HT-29 (cell line): ENCODE data around the gene BNIP1. TPM values are rescaled to one million over a fixed set of nuclear protein-coding genes. Genes with fewer than 3 reads are reported as not detected.
"Not testable (repeated sequence)": the region's sequence is repeated elsewhere in the genome, so short reads cannot be mapped to it uniquely, and the experiment has no call there.

Experiments
- DNase-seq: peaks from one replicate; pipeline ENCODE4 v3.0.0-alpha.2; 2015; ENCODE audit warnings: low spot score
- total RNA-seq: library from RNA; depleted of rRNA; stranded (reverse); fragments of >200 nt; shearing (Covaris generic); gene quantifications from 2 replicates; pipeline ENCODE4 v1.2.3, GENCODE V29; 2014; rRNA removed

The BNIP1 gene, protein sequence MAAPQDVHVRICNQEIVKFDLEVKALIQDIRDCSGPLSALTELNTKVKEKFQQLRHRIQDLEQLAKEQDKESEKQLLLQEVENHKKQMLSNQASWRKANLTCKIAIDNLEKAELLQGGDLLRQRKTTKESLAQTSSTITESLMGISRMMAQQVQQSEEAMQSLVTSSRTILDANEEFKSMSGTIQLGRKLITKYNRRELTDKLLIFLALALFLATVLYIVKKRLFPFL
- 10.0 and 14.9 TPM in 2 replicates for total RNA-seq

DNA sequence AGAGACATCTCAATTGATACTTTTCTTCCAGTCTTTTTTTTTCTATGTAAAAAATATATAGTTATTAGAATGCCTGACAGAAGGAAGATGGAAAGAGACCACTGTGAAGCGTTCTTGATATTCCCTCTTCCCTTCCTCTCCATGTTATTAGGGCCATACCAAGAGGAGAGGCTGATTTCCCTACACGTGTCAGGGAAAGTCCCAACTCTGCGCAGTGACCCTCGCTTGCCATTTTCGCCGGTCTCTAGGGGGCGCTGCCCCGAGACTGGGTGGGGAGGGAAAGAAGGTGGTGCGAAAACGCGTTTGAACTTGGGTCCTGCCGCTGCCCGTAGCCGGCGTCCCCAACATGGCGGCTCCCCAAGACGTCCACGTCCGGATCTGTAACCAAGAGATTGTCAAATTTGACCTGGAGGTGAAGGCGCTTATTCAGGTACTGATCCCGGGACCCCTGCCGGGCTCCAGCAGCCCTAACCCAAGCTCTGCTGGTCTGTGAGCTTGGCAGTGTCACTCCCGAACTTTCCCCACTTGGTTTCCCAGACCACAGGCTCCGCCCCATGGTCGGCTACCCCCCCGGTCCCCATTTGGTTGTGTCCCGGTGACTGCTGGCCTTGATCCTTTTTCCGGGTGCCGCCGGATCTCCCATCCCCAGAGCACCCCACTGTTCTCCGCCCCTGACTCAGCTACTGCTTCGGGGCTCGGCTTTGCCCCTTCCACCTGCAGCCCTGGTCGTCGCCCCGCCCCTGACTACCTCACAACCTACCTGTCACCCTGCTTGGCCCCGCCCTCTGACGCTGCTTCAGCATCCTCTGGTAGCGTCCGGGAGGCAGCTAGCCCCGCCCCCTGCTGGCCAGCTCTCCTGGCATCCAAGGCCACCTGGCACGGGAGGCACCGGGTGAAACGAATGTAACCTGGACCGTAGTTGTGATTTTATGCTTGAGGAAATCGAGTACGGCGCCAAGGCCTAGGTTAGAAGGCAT is at the start of gene BNIP1:
BNIP1 (plus strand) TSS at position 332 of the 977 bp plus-strand sequence; CDS start at position 347, 15 bp downstream.
- DNase-seq: peak; percentile 98

- DNase-seq: no peak
Measured at GRCh38 chr5:173098787-173099186, 45.5 kb upstream of the BNIP1 start.

GRCh38 chr5:173099461-173099860 is 44.9 kb upstream of the BNIP1 start:
- no peak for DNase-seq

GRCh38 chr5:173101245-173101644 is 43.1 kb upstream of the BNIP1 start:
- no peak for DNase-seq

DNA sequence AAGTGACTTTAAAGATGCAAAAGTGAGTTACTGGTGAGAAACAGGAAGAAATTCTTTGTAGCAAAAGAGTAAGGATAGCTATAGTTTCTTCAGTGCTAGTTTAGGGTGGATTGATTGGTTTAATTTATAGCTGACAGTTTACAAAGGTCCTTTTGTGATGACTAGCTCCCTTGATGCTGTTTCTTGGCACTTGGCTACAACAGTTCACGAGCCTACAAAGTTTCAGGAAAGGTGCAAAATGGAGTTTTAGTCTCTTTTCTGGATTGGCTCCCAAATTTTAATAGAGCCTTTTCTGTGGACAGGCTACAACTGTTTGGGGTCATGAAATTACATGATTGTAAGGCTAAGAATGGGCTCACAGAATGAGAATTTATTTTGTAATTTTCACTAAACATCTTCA is 40.9 kb upstream of the BNIP1 start:
- DNase-seq: no peak

DNA sequence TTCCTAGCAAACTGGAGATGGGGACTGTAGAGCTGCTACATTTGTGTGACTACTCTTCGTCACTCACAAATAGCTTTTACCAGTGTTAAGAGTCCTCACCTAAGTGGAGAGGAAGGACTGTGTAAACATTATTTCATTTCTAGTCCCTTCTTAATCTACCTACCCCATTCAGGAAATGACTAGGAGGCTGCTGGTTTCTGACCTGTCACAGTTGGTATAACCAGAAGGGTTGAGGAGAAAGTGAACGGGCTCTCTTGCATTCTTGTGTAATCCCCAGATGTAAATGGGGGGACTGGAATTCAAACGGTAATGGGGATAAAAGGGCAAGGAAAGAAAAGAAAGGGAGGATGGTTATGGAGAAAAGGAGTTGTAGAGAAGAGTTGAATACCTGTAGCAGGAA is 35.4 kb upstream of the BNIP1 start:
- no peak for DNase-seq

DNA sequence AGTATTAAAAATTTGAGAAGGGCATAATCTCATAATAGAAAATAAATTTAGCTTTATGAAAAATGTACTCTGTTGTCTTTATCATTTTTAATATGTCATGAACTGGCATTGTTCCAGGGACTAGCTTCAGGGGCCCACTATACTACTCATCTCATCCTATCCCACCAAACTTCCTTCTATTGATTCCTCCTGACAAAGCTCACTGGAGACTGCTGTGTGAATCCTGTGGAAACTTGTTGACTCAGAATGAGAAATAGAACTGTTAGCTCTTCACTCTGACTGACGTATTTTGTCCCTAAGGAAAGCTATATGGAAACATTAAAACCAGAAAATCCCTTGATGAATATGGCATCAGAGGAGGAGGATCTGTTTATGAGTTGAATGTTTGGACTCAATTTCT is 29.8 kb upstream of the BNIP1 start:
- no peak for DNase-seq

DNA sequence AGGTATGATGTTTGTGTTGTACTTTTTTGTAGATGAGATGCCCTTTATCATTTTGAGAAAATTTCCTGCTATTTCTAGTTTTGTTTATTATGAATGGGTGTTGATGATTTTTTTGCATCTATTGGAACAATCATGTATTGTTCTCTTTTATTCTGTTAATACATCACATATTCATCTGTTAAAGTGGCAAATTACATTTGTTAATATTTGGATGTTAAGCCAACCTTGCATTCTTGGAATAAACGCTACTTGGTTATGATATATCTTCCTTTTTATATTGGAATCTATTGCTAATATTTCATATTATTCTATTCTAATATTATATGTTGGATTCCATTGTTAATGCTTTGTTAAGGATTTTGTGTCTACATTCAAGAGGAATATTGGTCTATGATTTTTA is 24.6 kb upstream of the BNIP1 start:
- DNase-seq: no peak

DNA sequence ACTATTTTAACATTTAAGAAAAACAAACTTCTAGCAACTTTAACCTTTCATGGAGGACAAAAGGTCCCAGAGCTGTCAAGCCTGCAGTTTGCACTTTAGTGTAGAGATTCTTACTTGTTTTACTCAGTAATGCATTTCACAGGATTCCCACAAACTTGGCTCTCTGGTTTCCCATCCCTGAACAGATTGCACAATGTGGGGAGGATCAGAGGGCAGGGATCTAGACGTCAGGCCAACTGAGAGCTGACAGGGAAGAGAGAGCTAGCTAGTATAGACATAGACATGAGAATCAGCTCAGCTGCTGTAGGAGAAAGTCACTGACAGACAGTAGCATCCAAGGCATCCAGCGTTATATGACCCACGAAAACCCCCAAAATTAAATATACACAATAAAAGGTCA is 20.9 kb upstream of the BNIP1 start:
- DNase-seq: no peak

DNA sequence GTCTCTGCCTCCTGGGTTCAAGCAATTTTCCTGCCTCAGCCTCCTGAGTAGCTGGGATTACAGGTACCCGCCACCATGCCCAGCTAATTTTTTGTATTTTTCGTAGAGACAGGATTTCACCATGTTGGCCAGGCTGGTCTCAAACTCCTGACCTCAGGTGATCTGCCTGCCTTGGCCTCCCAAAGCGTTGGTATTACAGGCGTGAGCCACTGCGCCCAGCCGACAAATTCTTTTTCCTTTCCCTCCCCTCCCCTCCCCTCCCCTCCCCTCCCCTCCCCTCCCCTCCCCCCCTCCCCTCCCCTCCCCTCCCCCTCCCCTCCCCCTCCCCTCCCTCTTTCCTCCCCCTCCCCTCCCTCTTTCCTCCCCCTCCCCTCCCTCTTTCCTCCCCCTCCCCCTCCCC is 12.2 kb upstream of the BNIP1 start:
- not testable (repeated sequence) for DNase-seq

DNA sequence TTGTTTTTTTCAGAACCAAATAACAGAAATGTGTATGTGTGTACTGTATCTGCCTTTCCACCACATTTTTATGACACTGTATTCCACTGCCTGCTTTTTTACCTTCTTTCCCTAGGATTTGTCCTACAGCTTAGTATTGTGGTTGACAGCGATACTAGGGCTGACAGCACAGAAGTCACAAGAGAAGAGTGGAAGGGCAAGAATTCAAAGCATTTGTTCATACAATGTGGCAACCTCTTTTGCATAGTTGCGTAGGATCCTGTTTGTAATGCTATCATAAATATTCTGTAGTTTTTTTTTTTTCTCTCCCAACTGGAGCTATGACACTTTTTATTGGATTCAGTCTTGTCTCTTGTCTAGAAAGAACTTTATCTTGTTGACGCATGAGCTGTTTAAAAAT is 5.6 kb upstream of the BNIP1 start:
- no peak for DNase-seq

DNA sequence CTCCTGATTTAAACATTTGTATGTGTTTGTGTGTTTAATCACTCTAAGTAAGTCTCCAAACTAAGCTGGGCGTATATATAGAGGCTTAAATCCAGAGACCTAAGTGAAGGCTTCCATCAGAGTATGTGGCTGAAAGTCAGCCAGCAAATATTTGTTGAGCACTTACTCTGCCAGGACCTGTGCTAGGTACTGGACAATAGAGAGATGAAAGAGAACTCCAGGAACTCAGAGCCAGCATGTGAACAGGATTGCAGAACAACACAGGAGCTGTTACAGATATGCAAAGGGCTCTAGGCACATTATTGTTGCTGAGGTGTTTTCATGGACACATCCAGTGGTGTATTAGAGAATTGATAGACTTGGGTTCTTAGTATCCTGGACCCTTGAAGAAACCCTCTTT is 4.7 kb upstream of the BNIP1 start:
- DNase-seq: no peak

GRCh38 chr5:173140769-173141168 is 3.6 kb upstream of the BNIP1 start:
- no peak for DNase-seq

- DNase-seq: no peak
Measured at GRCh38 chr5:173143567-173143966, 764 bp upstream of the BNIP1 start.

DNA sequence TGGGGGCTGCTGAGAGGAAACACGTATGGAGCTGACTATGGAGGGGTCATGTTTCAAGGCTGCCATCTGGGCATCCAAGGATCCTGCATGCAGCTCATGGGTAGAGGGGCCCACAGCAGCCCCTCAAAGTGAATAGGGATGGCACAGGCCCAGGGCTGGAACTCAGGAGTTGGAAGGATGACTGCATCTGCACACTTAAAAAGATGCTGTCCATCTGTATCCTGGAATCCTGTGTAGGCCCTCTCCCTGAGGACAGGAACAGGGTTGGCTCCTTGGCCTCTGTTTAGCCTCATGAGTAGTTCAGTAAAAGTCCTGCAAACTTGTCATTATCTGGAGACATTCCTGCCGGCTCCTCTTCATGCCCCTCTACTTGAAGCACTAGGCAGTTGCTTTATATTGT is 4.0 kb downstream of the BNIP1 start:
- no peak for DNase-seq

GRCh38 chr5:173152547-173152946 is 8.2 kb downstream of the BNIP1 start:
- DNase-seq: no peak

GRCh38 chr5:173153842-173154241 is 9.5 kb downstream of the BNIP1 start:
- no peak for DNase-seq

DNA sequence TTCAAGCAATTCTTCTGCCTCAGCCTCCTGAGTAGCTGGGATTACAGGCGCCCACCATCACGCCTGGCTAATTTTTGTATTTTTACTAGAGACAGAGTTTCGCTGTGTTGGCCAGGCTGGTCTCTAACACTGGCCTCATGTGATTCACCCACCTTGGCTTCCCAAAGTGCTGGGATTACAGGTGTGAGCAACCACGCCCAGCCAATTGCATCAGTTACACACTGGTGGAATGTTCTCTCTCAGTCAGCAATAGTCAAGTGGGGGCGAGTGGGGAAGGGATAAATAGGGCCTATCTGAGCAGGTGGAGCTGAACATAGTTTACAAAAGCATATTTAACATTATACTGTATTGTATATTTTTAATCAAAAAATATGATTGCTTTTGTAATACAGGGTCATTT is 10.3 kb downstream of the BNIP1 start:
- not testable (repeated sequence) for DNase-seq

DNA sequence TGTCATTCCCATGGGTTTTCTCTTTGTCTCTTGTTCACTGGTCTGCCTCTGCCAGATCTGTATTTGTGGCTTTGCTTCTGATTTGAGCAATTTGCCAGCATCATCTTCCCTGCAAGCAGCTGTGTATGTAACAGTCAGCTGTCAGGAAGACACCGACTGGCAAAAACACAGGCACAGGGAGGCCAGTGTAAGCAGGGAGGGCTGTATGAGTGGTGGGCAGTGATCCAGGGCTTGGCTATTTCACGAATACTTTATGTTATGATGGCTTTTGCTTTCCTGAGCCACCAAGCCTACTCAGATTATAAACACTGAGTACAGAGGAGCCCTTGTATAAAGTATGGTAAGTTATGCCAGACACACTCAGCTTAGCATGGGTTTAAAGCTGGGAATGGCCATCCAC is 11.6 kb downstream of the BNIP1 start:
- no peak for DNase-seq

GRCh38 chr5:173158366-173158765 is 14.0 kb downstream of the BNIP1 start:
- DNase-seq: no peak

DNA sequence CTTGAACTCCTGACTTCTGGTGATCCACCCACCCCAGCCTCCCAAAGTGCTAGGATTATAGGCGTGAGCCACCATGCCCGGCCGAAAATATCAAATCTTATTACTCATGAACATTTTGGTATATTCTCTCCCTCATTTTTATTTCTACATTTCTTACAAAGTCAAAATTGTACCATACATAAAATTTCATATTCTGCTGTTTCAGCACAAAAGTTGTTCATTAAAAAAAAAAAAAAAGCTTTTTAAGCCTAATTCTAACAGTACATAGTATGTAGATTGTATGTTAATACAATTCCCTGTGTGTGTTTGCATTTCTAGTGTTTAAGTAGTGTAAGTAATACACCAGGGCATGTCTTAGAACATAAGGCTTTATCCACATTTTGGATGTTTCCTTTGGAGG is 14.9 kb downstream of the BNIP1 start:
- no peak for DNase-seq

GRCh38 chr5:173161148-173161547 is 16.8 kb downstream of the BNIP1 start:
- no peak for DNase-seq

- DNase-seq: no peak
Measured at GRCh38 chr5:173163219-173163618, 18.9 kb downstream of the BNIP1 start.
